HG03196 (cell line): ENCODE results near the gene ZNF101.

ENCODE experiments used
- ATAC-seq: cut with Tn5 transposase; IDR thresholded peaks from one replicate; pipeline ENCODE4 v1.9.1; 2021; ENCODE audit not compliant: unreplicated experiment

Gene ZNF101

DNA sequence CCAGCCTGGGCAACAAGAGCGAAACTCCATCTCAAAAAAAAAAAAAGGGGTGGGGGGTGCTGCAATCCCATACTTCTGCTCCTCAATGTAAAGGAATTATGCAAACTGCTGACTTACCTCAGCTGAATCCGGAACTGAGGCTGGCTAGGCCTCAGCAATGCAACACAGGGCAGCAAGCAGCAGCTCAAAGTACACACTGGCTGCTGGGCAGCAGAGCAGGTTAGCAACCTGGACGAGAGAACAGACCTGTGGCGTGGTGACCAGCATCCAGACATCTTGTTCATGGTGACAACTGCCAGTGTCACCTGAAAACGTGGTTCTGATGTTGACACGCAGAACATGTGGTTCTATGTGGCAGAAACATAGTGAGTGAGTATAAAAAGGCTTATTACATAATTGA, 36.2 kb downstream of the ZNF101 start:
- no peak for ATAC-seq

GRCh38 chr19:19710506-19710905, 41.9 kb downstream of the ZNF101 start:
- ATAC-seq, result no peak

DNA sequence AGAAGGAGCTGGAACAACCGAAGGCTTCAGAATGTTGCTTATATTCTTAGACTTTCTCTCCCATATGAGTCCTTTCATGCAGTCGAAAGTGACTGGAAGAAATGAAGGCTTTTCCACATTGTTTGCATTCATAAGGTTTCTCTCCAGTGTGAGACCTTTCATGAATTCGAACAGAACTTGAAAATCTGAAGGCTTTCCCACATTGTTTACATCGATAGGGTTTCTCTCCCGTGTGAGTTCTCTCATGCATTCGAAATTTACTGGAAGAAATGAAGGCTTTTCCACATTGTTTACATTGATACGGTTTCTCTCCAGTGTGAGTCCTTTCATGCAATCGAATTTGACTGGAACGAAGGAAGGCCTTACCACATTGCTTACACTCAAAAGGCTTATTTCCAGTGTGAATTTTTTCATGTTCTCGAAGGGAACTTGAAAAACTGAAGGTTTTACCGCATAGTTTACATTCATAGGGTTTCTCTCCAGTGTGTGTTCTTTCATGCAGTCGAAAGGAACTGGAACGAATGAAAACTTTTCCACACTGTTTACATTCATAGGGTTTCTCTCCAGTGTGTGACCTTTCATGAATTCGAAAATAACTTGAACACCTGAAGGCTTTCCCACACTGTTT, 42.8 kb downstream of the ZNF101 start:
- ATAC-seq, result no peak

DNA sequence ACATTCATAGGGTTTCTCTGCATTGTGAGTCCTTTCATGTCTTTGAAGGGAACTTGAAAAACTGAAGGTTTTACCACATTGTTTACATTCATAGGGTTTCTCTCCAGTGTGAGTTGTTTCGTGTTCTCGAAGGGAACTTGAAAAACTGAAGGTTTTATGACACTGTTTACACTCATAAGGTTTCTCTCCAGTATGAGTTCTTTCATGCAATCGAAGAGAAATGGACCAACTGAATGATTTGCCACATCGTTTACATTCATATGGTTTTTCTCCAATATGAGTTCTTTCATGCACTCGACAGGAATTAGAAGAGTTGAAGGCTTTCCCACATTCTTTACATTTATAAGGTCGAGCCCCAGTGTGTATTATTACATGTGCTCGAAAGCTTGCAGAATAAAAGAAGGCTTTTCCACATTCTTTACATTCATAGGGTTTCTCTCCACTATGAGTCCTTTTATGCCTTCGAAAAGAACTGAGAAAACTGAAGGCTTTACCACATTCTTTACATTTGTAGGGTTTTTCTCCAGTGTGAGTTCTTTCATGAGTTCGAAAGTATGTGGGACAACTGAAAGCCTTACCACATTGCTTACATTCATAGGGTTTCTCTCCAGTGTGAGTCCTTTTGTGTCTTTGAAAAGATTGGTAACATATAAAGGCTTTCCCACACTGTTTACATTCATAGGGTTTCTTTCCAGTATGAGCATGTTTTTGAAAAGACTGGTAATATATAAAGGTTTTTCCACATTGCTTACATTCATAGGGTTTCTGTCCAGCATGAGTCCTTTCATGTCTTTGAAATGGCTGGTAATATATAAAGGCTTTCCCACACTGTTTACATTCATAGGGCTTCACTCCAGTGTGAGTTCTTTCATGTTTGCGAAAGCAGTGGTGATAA, 43.5 kb downstream of the ZNF101 start:
- ATAC-seq, result no peak

DNA sequence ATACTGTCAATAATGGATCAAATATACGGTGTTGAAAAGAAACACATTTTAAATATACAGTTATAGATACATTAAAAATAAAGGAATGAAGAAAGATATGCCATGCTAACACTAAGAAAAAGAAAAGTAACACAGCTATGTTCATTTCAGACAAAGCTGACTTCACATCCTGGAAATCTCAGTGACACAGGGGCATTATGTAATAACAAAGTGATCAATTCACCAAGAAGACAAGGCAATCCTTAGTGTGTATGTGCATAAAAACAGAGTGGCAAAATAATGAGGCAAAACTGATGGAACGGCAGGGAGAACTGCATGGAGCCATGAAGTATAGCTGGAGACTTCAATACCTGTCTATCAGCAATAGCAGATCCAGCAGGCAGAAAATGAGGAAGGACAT, 51.2 kb downstream of the ZNF101 start:
- no peak for ATAC-seq

DNA sequence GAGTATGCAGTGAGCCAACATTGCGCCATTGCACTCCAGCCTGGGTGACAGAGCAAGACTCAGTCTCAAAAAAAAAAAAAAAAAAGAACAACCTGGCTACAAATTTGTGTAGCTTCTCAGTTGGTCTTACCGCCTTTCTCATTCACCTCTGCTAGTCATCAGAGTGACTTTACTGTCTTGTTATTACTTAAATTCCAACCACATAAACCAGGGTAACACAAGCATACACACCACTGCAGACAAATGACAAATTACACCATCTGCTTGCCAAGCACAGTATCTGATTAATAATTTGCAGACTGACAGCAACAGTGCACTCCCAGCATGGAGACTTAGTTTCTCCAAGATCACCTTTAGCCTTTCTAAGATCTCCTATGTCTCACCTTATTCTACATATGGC, 53.3 kb downstream of the ZNF101 start:
- ATAC-seq, result no peak

GRCh38 chr19:19732579-19733501, 64.2 kb downstream of the ZNF101 start, which contains the start of gene ZNF14:
TSS of gene ZNF14 (minus strand) at chr19:19733112. CDS start at chr19:19732958, 154 bp downstream.
- peak; percentile 100 for ATAC-seq
